ENCODE measurements around the gene CUL4B. TPM values are rescaled to one million over a fixed set of nuclear protein-coding genes. Genes with fewer than 3 reads are reported as not detected.
A peak's percentile ranks its signal among the peaks of the same experiment; 100 is the strongest.

CUL4B gene
- total and polyA plus RNA-seq, 10 of the 15 experiments (the other 5 are each of a cell fraction or from before 2014, with no cell fraction given), result 11.0 to 37.3 (median 24.4) TPM

DNA sequence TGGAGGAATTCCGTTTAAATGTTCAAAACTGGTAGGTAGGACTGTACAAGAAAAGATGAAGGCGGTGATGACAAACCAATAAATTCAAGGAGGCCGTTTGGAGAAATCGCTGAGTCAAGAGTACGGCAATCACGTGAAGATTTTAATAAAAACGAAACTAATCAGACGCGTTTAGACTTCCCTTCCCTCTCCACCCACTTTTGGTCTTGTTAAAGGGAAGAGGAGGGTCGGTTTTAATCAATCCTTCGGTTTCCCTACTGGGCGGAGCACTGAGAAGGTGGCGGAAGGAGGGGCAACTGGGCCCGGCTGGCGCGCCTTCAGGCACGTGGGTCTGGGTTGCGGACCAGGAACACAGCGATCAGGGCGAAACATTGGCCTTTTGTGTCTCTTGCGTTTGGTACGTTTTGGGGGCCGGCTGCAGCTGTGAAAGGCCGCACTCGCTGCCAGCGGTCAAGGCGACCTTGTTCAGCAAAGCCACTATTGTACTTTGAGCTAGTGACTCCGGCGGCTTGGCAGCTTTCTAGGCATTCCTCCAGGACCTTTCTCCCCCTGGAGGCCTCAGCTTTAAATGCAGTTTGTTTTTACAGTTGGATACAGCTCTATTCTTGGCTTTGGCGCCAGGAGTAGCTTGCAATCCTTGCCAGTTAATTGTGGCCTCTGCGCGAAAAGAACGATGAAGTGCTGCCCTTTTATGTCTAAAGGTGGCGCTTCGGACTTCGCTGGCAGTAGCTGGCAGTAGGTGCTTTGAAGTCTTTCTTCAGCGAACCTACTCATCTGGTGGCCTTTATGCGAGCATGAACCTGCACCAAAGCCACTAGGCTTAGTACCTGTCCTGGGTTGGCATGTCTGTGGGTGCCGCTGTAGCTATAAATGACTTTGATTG lies 74.9 kb downstream of the CUL4B start (continued):
- TF ChIP-seq JUNB (IDR thresholded peaks at IDR 0.05) (no peak), POLR2AphosphoS5 (IDR thresholded peaks at IDR 0.05; ENCODE audit: low read length) (0 out of 2 replicates have a peak, but pooled peaks have one; percentile 43), SMARCA5 (IDR thresholded peaks at IDR 0.05) (0 out of 2 replicates have a peak, but pooled peaks have one; percentile 14), CHD1 (IDR thresholded peaks at IDR 0.05; ENCODE audit: low read depth, low read length) (no peak), ASH2L (IDR thresholded peaks at IDR 0.05; ENCODE audit: borderline replicate concordance, low read depth) (no peak), JUND (IDR thresholded peaks at IDR 0.05; ENCODE audit: low read depth, low read length) (no peak), NRF1 (conservative IDR thresholded peaks at IDR 0.05; ENCODE audit: low read depth, low read length) (no peak), IKZF1 (conservative IDR thresholded peaks at IDR 0.05) (peak; percentile 42; the same call in 1 of the 2 replicates), CREB1 (IDR thresholded peaks at IDR 0.05; ENCODE audit: low read depth) (no peak), RAD51 (IDR thresholded peaks at IDR 0.05) (peak; percentile 84), MXI1 (IDR thresholded peaks at IDR 0.05; ENCODE audit: low read depth, low read length) (peak; percentile 71), IKZF2 (IDR thresholded peaks at IDR 0.05) (0 out of 4 replicates have a peak, but pooled peaks of 1 of the 2 experiments have one; percentile 12), NBN (IDR thresholded peaks at IDR 0.05) (peak; percentile 59; the same call in 1 of the 2 replicates)
- TF ChIP-seq, protein P1, sequence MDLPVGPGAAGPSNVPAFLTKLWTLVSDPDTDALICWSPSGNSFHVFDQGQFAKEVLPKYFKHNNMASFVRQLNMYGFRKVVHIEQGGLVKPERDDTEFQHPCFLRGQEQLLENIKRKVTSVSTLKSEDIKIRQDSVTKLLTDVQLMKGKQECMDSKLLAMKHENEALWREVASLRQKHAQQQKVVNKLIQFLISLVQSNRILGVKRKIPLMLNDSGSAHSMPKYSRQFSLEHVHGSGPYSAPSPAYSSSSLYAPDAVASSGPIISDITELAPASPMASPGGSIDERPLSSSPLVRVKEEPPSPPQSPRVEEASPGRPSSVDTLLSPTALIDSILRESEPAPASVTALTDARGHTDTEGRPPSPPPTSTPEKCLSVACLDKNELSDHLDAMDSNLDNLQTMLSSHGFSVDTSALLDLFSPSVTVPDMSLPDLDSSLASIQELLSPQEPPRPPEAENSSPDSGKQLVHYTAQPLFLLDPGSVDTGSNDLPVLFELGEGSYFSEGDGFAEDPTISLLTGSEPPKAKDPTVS (IDR thresholded peaks at IDR 0.05; ENCODE audit: low read depth, low read length), result no peak
- TF ChIP-seq, protein P2, sequence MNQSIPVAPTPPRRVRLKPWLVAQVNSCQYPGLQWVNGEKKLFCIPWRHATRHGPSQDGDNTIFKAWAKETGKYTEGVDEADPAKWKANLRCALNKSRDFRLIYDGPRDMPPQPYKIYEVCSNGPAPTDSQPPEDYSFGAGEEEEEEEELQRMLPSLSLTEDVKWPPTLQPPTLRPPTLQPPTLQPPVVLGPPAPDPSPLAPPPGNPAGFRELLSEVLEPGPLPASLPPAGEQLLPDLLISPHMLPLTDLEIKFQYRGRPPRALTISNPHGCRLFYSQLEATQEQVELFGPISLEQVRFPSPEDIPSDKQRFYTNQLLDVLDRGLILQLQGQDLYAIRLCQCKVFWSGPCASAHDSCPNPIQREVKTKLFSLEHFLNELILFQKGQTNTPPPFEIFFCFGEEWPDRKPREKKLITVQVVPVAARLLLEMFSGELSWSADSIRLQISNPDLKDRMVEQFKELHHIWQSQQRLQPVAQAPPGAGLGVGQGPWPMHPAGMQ (IDR thresholded peaks at IDR 0.05; ENCODE audit: borderline replicate concordance), result no peak
- TF ChIP-seq, protein P3, sequence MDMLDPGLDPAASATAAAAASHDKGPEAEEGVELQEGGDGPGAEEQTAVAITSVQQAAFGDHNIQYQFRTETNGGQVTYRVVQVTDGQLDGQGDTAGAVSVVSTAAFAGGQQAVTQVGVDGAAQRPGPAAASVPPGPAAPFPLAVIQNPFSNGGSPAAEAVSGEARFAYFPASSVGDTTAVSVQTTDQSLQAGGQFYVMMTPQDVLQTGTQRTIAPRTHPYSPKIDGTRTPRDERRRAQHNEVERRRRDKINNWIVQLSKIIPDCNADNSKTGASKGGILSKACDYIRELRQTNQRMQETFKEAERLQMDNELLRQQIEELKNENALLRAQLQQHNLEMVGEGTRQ (IDR thresholded peaks at IDR 0.05; ENCODE audit: borderline replicate concordance, low read depth, low read length), result peak; percentile 44
- TF ChIP-seq, protein P4, sequence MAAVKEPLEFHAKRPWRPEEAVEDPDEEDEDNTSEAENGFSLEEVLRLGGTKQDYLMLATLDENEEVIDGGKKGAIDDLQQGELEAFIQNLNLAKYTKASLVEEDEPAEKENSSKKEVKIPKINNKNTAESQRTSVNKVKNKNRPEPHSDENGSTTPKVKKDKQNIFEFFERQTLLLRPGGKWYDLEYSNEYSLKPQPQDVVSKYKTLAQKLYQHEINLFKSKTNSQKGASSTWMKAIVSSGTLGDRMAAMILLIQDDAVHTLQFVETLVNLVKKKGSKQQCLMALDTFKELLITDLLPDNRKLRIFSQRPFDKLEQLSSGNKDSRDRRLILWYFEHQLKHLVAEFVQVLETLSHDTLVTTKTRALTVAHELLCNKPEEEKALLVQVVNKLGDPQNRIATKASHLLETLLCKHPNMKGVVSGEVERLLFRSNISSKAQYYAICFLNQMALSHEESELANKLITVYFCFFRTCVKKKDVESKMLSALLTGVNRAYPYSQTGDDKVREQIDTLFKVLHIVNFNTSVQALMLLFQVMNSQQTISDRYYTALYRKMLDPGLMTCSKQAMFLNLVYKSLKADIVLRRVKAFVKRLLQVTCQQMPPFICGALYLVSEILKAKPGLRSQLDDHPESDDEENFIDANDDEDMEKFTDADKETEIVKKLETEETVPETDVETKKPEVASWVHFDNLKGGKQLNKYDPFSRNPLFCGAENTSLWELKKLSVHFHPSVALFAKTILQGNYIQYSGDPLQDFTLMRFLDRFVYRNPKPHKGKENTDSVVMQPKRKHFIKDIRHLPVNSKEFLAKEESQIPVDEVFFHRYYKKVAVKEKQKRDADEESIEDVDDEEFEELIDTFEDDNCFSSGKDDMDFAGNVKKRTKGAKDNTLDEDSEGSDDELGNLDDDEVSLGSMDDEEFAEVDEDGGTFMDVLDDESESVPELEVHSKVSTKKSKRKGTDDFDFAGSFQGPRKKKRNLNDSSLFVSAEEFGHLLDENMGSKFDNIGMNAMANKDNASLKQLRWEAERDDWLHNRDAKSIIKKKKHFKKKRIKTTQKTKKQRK (IDR thresholded peaks at IDR 0.05; ENCODE audit: low read depth, low read length), result no peak
- TF ChIP-seq, protein P5, sequence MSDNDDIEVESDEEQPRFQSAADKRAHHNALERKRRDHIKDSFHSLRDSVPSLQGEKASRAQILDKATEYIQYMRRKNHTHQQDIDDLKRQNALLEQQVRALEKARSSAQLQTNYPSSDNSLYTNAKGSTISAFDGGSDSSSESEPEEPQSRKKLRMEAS (IDR thresholded peaks at IDR 0.05; ENCODE audit: low read depth, low read length), result 0 out of 2 replicates have a peak, but pooled peaks have one; percentile 62

Measured in GM12878 (cell line).